VCaP (cell line): ENCODE results near the gene ASB6.

ENCODE experiments used
- H3K27ac ChIP-seq: fragments of 450-650 bp; 2 replicates; pipeline ENCODE4 v1.5.1; 2017
- TF ChIP-seq, protein P1 (sequence below): fragments of 450-650 bp; conservative IDR thresholded peaks from 2 replicates; pipeline ENCODE4 v1.5.1; 2017; ENCODE audit warnings: mild to moderate bottlenecking, moderate library complexity

The ASB6 gene

DNA sequence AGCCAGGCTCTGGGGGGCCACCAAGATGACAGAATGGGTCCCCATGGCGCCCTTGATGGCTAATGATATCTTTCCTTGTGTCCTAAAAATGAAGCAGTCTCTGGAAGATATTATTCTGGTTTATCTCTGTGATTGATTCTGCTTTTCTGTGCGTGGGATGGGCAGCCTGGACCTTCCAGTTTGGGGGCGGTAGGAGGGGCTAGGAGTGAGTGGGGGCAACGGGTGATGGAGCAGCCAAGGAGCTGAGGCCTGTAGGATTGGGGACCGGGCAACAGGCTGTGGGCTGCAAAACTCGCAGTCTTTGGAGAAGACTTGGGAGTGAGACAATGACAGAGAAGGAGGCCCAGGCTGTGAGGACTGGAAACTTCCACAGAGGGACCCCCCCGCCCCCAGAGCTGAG, 32.3 kb upstream of the ASB6 start:
- TF ChIP-seq, protein P1, sequence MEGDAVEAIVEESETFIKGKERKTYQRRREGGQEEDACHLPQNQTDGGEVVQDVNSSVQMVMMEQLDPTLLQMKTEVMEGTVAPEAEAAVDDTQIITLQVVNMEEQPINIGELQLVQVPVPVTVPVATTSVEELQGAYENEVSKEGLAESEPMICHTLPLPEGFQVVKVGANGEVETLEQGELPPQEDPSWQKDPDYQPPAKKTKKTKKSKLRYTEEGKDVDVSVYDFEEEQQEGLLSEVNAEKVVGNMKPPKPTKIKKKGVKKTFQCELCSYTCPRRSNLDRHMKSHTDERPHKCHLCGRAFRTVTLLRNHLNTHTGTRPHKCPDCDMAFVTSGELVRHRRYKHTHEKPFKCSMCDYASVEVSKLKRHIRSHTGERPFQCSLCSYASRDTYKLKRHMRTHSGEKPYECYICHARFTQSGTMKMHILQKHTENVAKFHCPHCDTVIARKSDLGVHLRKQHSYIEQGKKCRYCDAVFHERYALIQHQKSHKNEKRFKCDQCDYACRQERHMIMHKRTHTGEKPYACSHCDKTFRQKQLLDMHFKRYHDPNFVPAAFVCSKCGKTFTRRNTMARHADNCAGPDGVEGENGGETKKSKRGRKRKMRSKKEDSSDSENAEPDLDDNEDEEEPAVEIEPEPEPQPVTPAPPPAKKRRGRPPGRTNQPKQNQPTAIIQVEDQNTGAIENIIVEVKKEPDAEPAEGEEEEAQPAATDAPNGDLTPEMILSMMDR, result no peak
- no peak overlapping the region for H3K27ac ChIP-seq

DNA sequence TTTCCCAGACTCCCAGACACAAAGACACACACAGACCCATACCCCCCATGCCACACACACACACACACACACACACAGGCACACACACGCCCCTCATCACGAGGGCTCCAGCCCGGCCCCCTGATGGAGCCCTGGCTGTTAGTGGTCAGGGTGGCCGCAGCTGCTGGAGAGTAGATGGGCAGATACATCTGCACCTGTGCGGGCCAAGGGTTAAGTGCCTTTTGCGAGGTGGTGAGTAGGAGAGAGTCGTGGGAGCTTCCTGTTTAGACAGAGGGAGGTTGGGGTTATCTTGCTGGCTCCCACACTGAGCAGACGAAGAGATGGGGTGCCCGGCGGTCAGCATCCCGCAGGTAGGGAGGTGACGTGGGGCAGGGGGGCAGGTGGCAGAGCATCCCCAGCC, 31.7 kb upstream of the ASB6 start:
- H3K27ac ChIP-seq, result no peak overlapping the region
- TF ChIP-seq, protein P1, result no peak

DNA sequence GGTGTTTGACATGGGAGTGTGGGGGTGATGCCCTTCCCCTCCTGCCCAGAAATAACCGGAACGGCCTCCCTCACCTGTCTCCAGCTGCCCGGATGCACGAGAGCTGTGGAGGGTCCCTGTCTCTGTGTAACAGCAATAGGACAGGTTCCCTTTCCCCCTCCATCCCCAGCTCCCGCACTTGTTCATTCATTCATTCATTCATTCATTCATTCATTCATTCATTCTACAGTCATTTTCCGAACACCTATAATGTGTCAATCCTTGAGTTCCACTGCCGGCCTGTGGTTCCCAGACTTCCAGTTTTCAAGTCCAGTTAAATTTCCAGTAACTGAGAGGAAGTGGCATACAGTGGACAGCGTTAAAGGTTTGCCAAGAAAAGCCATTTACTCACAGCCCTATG, 30.8 kb upstream of the ASB6 start:
- H3K27ac ChIP-seq, result no peak overlapping the region
- TF ChIP-seq, protein P1, result no peak

DNA sequence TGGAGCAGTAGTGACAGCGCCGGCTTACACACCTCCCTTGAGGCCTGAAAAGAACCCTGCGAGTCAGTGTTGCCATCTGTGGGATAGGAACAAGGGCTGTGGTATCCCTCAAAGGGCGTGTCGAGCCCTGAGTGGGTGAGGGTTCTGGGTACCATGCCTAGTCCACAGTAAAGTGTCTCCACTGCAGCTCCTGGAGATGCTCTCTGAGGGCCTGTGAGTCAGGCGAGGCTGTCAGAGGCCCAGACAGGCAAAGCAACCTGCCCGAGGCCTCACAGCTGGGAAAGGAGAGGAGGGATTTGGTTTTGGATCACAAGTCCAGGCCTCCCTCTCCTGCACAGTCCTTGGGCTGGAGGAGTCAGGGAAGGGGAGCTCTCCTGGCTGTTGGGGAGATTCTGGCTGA, 29.6 kb upstream of the ASB6 start:
- TF ChIP-seq, protein P1, result no peak
- H3K27ac ChIP-seq, result no peak overlapping the region

DNA sequence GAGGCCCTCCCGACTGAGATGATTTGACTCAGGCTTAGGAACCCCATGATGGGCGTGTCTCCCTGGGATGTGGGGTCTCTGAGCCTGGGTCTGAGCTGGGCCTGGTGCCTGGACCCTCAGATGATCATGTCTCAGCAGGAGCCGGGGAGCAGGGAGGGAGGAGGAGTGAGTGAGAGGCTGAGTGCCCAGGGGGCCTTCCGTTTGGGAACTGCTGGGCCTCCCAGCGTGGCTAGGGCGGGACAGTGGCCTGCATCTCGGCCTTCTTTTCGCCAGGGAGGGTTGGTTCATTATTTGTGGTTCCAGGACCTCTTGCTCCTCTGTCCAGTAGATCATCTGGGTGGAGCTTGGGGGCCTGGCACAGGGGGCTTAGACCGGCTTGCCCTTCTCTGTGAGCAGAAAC, 29.1 kb upstream of the ASB6 start:
- TF ChIP-seq, protein P1, result no peak
- no peak overlapping the region for H3K27ac ChIP-seq

DNA sequence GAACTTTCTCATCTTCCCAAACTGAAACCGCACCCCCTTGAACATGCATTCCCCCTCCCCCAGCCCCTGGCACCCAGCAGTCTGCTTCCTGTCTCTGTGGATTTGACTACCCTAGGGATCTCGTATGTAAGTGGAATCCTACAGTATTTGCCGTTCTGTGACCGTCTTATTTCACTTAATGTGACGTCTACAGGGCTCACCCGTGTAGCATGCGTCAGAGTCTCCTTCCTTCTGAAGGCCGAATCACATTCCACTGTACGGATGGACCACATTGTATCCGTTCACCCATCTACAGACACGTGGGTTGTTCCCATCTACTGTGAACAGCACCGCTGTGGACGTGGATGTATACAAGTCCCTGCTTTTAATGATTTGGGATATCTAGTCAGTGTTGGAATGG, 28.0 kb upstream of the ASB6 start:
- TF ChIP-seq, protein P1, result no peak
- H3K27ac ChIP-seq, result no peak overlapping the region

DNA sequence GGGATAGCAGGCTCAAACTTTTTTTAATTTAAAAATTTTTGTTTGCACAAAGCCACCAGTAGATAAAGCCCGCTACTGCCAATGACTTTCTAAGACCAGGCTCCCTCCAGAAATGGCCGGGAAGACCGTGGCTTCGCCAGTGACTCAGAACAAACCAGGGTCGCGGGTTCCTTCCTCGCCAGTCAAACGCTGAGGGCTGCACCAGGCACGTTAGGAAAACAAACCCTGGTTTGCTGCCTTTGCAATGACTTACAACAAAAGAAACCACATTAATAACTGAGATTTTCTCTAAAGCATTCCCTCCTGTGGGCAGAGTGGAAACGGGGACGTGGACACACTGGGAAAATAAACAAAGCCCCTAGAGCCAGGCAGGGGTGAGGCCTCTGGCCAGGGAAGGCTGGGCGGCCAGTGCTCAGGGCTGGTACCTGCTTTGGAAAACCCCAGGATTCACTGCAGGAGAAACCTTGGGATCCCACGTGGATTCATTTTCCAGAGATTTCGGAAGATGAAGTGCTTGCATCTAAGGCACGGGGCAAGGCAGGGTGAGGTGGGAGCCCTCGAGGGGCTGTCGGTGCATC, 27.3 kb upstream of the ASB6 start:
- H3K27ac ChIP-seq, result no peak overlapping the region
- TF ChIP-seq, protein P1, result no peak
